WTC11 (cell line): ENCODE results near the gene BEND4. TPM values are rescaled to one million over a fixed set of nuclear protein-coding genes. Genes with fewer than 3 reads are reported as not detected.

Experiments
- ATAC-seq: fragments of 200-7000 bp; cut with Tn5 transposase; 2 replicates; pipeline ENCODE4 v1.10.0; 2021; ENCODE audit warnings: mild to moderate bottlenecking, moderate library complexity
- CTCF ChIA-PET: fragments of 300-600 bp; sonication (Branson Sonifier 250); formaldehyde crosslinking; loops from one replicate; lab custom pipeline; 2021; ENCODE audit warnings: antibody characterized with exemption; lab: Charles Lee
- POLR2A ChIA-PET: fragments of 350-600 bp; sonication (Branson Sonifier 250); formaldehyde crosslinking; loops from one replicate; lab custom pipeline; 2021; ENCODE audit warnings: antibody characterized with exemption; lab: Charles Lee
- DNase-seq: peaks from one replicate; pipeline ENCODE4 v3.0.0; 2021; ENCODE audit warnings: low spot score
- H3K27ac Mint-ChIP-seq: 2 replicates; pipeline ENCODE4 v1.8.0; 2021; ENCODE audit warnings: mixed read lengths
- H3K27me3 Mint-ChIP-seq: 2 replicates; pipeline ENCODE4 v1.8.0; 2021; ENCODE audit warnings: low read depth, mild to moderate bottlenecking, moderate library complexity, mixed read lengths
- H3K36me3 Mint-ChIP-seq: 2 replicates; pipeline ENCODE4 v1.8.0; 2021; ENCODE audit warnings: mixed read lengths
- H3K4me1 Mint-ChIP-seq: 2 replicates; pipeline ENCODE4 v1.8.0; 2022; ENCODE audit warnings: mixed read lengths
- H3K4me3 Mint-ChIP-seq: 2 replicates; pipeline ENCODE4 v1.8.0; 2021; ENCODE audit warnings: mild to moderate bottlenecking, moderate library complexity, mixed read lengths
- H3K9me3 Mint-ChIP-seq: 2 replicates; pipeline ENCODE4 v1.8.0; 2021; ENCODE audit warnings: mixed read lengths
- EMX1 ChIP-seq: fragments of 250-450 bp; sonication (Bioruptor Pico); IDR thresholded peaks from 2 replicates; pipeline ENCODE4 v1.8.0; 2021; ENCODE audit warnings: mild to moderate bottlenecking
- HMGA2 ChIP-seq: fragments of 250-450 bp; sonication (Bioruptor Pico); IDR thresholded peaks from 2 replicates; pipeline ENCODE4 v1.4.0; 2021; ENCODE audit warnings: mild to moderate bottlenecking, moderate library complexity
- NR1H2 ChIP-seq: sonication (generic); formaldehyde crosslinking; IDR thresholded peaks from 2 replicates; pipeline ENCODE4 v1.9.0; 2021; ENCODE audit warnings: mild to moderate bottlenecking, moderate library complexity, missing genetic modification reagents
- RELA ChIP-seq: sonication (generic); formaldehyde crosslinking; IDR thresholded peaks from 2 replicates; pipeline ENCODE4 v1.8.1; 2022; ENCODE audit warnings: missing genetic modification reagents, mild to moderate bottlenecking, borderline replicate concordance
- TCF7 ChIP-seq: sonication (generic); formaldehyde crosslinking; IDR thresholded peaks from 2 replicates; pipeline ENCODE4 v1.8.0; 2022; ENCODE audit warnings: mild to moderate bottlenecking, low read depth, missing genetic modification reagents, moderate library complexity
- TEAD1 ChIP-seq: sonication (generic); formaldehyde crosslinking; IDR thresholded peaks from 2 replicates; pipeline ENCODE4 v1.8.0; 2022; ENCODE audit warnings: mild to moderate bottlenecking, missing genetic modification reagents
- TP53 ChIP-seq: sonication (generic); formaldehyde crosslinking; IDR thresholded peaks from 2 replicates; pipeline ENCODE4 v1.8.1; 2023; ENCODE audit warnings: mild to moderate bottlenecking, missing genetic modification reagents
- ZNF138 ChIP-seq: sonication (generic); formaldehyde crosslinking; conservative IDR thresholded peaks from 2 replicates; pipeline ENCODE4 v1.8.1; 2022; ENCODE audit warnings: mild to moderate bottlenecking, moderate library complexity, missing genetic modification reagents
- ZNF219 ChIP-seq: sonication (generic); formaldehyde crosslinking; IDR thresholded peaks from 2 replicates; pipeline ENCODE4 v1.8.0; 2023; ENCODE audit warnings: missing genetic modification reagents, mild to moderate bottlenecking, borderline replicate concordance
- ZNF671 ChIP-seq: fragments of 250-450 bp; sonication (Bioruptor Pico); IDR thresholded peaks from 2 replicates; pipeline ENCODE4 v1.8.0; 2021; ENCODE audit warnings: mild to moderate bottlenecking
- total RNA-seq: library from RNA; stranded (reverse); gene quantifications from 3 replicates; pipeline ENCODE4 v1.2.3, GENCODE V29; 2021
- TF ChIP-seq, protein P1 (sequence below): sonication (generic); formaldehyde crosslinking; IDR thresholded peaks from 2 replicates; pipeline ENCODE4 v1.8.0; 2022; ENCODE audit warnings: mild to moderate bottlenecking, missing genetic modification reagents
- TF ChIP-seq, protein P2 (sequence below): fragments of 250-450 bp; sonication (Bioruptor Pico); conservative IDR thresholded peaks from 2 replicates; pipeline ENCODE4 v1.9.0; 2021; ENCODE audit warnings: mild to moderate bottlenecking
- TF ChIP-seq, protein P3 (sequence below): sonication (generic); formaldehyde crosslinking; conservative IDR thresholded peaks from 2 replicates; pipeline ENCODE4 v1.8.1; 2022; ENCODE audit warnings: mild to moderate bottlenecking, missing genetic modification reagents
- TF ChIP-seq, protein P4 (sequence below): sonication (generic); formaldehyde crosslinking; IDR thresholded peaks from 2 replicates; pipeline ENCODE4 v1.8.1; 2023; ENCODE audit warnings: mild to moderate bottlenecking, missing genetic modification reagents, moderate library complexity
- TF ChIP-seq, protein P5 (sequence below): sonication (generic); formaldehyde crosslinking; IDR thresholded peaks from 2 replicates; pipeline ENCODE4 v1.8.1; 2023; ENCODE audit warnings: mild to moderate bottlenecking, missing genetic modification reagents
- TF ChIP-seq, protein P6 (sequence below): fragments of 250-450 bp; sonication (Bioruptor Pico); IDR thresholded peaks from 2 replicates; pipeline ENCODE4 v2.1.2; 2022; ENCODE audit warnings: mild to moderate bottlenecking, moderate library complexity
- TF ChIP-seq, protein P7 (sequence below): fragments of 200-600 bp; IDR thresholded peaks from 2 replicates; pipeline ENCODE4 v1.8.0; 2022; ENCODE audit warnings: antibody characterized with exemption
- TF ChIP-seq, protein P8 (sequence below): sonication (generic); formaldehyde crosslinking; IDR thresholded peaks from 2 replicates; pipeline ENCODE4 v1.8.0; 2023; ENCODE audit warnings: missing genetic modification reagents, mild to moderate bottlenecking, borderline replicate concordance

BEND4 gene
- total RNA-seq, 1 experiment from 2014 or later, result 40.0 TPM

DNA sequence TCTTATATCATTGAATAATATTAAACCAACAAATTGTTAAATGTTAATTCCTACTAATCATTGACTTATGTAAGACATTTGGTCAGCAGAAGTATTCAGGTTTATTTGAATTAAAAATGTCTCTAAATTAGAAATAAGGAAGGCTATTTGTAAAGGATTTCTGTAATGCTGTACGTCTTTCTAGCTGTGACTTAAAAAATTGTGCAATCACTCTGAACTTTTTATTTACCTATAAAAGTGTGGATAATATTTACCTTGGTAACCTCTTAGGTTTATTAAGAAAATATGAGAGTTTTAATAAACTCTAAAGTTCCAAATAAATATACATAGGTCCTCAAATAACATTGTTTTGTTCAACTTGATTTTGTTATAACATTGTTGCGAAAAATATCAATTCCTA is 85.2 kb downstream of the BEND4 start:
- H3K27me3 Mint-ChIP-seq, result no peaks in the 10 kb centered on the region
- H3K4me1 Mint-ChIP-seq, result no peaks in the 10 kb centered on the region
- DNase-seq (no peak), ATAC-seq (no peak)
- no peaks in the 10 kb centered on the region for H3K9me3 Mint-ChIP-seq
- no peak overlapping the region for H3K4me3 Mint-ChIP-seq
- peaks cover 4% of the 10 kb centered on the region for H3K36me3 Mint-ChIP-seq
- CTCF ChIA-PET, result no interaction called here
- POLR2A ChIA-PET, result no interaction called here
- TF ChIP-seq ZNF219 (CRISPR knock-in tag) (no peak), TP53 (no peak), ZNF138 (CRISPR knock-in tag) (no peak), RELA (CRISPR knock-in tag) (no peak)
- TF ChIP-seq, protein P1, sequence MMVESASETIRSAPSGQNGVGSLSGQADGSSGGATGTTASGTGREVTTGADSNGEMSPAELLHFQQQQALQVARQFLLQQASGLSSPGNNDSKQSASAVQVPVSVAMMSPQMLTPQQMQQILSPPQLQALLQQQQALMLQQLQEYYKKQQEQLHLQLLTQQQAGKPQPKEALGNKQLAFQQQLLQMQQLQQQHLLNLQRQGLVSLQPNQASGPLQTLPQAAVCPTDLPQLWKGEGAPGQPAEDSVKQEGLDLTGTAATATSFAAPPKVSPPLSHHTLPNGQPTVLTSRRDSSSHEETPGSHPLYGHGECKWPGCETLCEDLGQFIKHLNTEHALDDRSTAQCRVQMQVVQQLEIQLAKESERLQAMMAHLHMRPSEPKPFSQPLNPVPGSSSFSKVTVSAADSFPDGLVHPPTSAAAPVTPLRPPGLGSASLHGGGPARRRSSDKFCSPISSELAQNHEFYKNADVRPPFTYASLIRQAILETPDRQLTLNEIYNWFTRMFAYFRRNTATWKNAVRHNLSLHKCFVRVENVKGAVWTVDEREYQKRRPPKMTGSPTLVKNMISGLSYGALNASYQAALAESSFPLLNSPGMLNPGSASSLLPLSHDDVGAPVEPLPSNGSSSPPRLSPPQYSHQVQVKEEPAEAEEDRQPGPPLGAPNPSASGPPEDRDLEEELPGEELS (CRISPR knock-in tag), result no peak
- H3K27ac Mint-ChIP-seq, result no peak overlapping the region

DNA sequence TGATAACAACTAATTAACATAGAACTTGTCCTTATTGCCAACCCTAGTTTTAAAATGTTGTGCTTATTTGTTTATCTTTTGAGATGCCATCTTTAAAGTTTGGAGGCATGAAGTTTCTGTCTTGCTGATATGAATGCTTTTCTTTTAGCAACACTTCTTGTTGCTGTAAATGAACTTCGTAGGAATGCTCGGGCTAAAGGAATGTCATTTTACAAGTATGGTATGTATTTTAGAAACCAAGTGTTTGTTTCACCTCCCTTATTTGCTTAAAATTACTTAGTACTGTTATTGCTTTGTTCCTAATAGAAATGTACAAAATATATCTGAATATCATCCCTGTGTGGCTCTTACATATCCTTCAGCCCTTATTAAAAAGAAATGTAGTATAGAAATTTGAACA is 86.1 kb downstream of the BEND4 start:
- ATAC-seq, result no peak
- H3K36me3 Mint-ChIP-seq, result peaks cover 4% of the 10 kb centered on the region
- H3K9me3 Mint-ChIP-seq, result no peaks in the 10 kb centered on the region
- no peak overlapping the region for H3K4me3 Mint-ChIP-seq
- ChIA-PET POLR2A (no interaction called here), CTCF (no interaction called here)
- H3K27ac Mint-ChIP-seq, result no peak overlapping the region
- no peak for DNase-seq
- H3K27me3 Mint-ChIP-seq, result no peaks in the 10 kb centered on the region
- no peaks in the 10 kb centered on the region for H3K4me1 Mint-ChIP-seq
- TF ChIP-seq, protein P2, sequence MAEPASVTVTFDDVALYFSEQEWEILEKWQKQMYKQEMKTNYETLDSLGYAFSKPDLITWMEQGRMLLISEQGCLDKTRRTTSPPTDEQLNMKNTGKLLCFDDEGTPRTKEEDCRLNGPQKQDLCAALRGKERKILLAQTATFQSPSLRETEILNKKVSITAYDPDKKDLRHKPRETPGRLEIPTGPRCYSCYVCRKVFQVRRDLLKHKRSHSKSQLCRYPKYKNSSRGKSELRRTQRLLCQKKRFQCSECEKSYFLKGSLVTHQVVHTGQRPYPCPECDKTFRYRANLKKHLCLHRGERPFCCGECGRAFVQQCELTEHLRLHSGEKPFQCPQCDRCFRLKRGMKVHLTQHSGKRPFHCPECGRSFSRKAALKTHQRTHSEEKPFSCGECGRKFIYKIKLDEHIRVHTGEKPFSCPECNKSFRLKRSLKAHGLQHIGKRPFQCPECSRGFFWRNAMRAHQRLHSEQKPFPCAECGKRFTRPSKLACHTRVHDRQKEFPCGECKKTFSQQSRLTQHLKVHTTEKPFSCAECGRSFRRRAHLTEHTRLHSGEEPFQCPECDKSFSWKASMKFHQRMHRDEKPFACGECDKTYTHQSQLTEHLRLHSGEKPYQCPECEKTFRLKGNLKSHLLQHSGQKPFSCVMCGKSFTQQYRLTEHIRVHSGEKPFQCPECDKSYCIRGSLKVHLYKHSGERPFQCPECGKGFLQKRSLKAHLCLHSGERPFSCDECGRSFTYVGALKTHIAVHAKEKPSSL (CRISPR knock-in tag), result no peak
- no peak for TF ChIP-seq HMGA2 (CRISPR knock-in tag)
- TF ChIP-seq, protein P3, sequence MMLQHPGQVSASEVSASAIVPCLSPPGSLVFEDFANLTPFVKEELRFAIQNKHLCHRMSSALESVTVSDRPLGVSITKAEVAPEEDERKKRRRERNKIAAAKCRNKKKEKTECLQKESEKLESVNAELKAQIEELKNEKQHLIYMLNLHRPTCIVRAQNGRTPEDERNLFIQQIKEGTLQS (CRISPR knock-in tag), result no peak
- TF ChIP-seq, protein P4, sequence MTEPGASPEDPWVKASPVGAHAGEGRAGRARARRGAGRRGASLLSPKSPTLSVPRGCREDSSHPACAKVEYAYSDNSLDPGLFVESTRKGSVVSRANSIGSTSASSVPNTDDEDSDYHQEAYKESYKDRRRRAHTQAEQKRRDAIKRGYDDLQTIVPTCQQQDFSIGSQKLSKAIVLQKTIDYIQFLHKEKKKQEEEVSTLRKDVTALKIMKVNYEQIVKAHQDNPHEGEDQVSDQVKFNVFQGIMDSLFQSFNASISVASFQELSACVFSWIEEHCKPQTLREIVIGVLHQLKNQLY (CRISPR knock-in tag), result no peak
- no peak for TF ChIP-seq NR1H2 (CRISPR knock-in tag)
- TF ChIP-seq, protein P5, sequence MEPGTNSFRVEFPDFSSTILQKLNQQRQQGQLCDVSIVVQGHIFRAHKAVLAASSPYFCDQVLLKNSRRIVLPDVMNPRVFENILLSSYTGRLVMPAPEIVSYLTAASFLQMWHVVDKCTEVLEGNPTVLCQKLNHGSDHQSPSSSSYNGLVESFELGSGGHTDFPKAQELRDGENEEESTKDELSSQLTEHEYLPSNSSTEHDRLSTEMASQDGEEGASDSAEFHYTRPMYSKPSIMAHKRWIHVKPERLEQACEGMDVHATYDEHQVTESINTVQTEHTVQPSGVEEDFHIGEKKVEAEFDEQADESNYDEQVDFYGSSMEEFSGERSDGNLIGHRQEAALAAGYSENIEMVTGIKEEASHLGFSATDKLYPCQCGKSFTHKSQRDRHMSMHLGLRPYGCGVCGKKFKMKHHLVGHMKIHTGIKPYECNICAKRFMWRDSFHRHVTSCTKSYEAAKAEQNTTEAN (CRISPR knock-in tag), result no peak
- no peak for TF ChIP-seq EMX1 (CRISPR knock-in tag)
- no peak for TF ChIP-seq TEAD1
- TF ChIP-seq, protein P1 (CRISPR knock-in tag), result no peak
- TF ChIP-seq, protein P6, sequence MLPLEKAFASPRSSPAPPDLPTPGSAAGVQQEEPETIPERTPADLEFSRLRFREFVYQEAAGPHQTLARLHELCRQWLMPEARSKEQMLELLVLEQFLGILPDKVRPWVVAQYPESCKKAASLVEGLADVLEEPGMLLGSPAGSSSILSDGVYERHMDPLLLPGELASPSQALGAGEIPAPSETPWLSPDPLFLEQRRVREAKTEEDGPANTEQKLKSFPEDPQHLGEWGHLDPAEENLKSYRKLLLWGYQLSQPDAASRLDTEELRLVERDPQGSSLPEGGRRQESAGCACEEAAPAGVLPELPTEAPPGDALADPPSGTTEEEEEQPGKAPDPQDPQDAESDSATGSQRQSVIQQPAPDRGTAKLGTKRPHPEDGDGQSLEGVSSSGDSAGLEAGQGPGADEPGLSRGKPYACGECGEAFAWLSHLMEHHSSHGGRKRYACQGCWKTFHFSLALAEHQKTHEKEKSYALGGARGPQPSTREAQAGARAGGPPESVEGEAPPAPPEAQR, result no peak
- TF ChIP-seq, protein P7, sequence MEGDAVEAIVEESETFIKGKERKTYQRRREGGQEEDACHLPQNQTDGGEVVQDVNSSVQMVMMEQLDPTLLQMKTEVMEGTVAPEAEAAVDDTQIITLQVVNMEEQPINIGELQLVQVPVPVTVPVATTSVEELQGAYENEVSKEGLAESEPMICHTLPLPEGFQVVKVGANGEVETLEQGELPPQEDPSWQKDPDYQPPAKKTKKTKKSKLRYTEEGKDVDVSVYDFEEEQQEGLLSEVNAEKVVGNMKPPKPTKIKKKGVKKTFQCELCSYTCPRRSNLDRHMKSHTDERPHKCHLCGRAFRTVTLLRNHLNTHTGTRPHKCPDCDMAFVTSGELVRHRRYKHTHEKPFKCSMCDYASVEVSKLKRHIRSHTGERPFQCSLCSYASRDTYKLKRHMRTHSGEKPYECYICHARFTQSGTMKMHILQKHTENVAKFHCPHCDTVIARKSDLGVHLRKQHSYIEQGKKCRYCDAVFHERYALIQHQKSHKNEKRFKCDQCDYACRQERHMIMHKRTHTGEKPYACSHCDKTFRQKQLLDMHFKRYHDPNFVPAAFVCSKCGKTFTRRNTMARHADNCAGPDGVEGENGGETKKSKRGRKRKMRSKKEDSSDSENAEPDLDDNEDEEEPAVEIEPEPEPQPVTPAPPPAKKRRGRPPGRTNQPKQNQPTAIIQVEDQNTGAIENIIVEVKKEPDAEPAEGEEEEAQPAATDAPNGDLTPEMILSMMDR, result no peak
- no peak for TF ChIP-seq RELA (CRISPR knock-in tag)
- TF ChIP-seq, protein P8, sequence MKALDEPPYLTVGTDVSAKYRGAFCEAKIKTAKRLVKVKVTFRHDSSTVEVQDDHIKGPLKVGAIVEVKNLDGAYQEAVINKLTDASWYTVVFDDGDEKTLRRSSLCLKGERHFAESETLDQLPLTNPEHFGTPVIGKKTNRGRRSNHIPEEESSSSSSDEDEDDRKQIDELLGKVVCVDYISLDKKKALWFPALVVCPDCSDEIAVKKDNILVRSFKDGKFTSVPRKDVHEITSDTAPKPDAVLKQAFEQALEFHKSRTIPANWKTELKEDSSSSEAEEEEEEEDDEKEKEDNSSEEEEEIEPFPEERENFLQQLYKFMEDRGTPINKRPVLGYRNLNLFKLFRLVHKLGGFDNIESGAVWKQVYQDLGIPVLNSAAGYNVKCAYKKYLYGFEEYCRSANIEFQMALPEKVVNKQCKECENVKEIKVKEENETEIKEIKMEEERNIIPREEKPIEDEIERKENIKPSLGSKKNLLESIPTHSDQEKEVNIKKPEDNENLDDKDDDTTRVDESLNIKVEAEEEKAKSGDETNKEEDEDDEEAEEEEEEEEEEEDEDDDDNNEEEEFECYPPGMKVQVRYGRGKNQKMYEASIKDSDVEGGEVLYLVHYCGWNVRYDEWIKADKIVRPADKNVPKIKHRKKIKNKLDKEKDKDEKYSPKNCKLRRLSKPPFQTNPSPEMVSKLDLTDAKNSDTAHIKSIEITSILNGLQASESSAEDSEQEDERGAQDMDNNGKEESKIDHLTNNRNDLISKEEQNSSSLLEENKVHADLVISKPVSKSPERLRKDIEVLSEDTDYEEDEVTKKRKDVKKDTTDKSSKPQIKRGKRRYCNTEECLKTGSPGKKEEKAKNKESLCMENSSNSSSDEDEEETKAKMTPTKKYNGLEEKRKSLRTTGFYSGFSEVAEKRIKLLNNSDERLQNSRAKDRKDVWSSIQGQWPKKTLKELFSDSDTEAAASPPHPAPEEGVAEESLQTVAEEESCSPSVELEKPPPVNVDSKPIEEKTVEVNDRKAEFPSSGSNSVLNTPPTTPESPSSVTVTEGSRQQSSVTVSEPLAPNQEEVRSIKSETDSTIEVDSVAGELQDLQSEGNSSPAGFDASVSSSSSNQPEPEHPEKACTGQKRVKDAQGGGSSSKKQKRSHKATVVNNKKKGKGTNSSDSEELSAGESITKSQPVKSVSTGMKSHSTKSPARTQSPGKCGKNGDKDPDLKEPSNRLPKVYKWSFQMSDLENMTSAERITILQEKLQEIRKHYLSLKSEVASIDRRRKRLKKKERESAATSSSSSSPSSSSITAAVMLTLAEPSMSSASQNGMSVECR, result no peak
- TF ChIP-seq TCF7, result no peak
- no peak for TF ChIP-seq ZNF671 (CRISPR knock-in tag)
